Measurements from ENCODE around the gene PARVA. TPM values are rescaled to one million over a fixed set of nuclear protein-coding genes. Genes with fewer than 3 reads are reported as not detected.

Gene PARVA
- total RNA-seq (2022; extraction: Qiagen RNA extraction): 24.1 to 27.7 TPM (median 25.2 TPM) in 5 replicates

GRCh38 chr11:12377106-12377823 lies at the start of gene PARVA:
PARVA (plus strand) TSS chr11:12377571; CDS start chr11:12377648, 77 bp downstream.

Data from A549 treated with AZD2906 at 1 μM for 4 hours (cell line).